Spleen (tissue), 7 donors: Measurements from ENCODE around the gene KSR2.

Source experiments
- CTCF ChIP-seq, 11 experiments: fragments of 200-600 bp in 7 of 11; fragments of 450-650 bp in 4 of 11; sonication (generic) in 4 of 11; IDR thresholded peaks in 8 of 11; conservative IDR thresholded peaks in 3 of 11; 1 replicate in 7 of 11; 2 replicates in 4 of 11; pipeline versions ENCODE4 v1.4.0 to v1.8.0; 2016 to 2021; ENCODE audit warnings: antibody characterized with exemption in 11 of 11, inconsistent platforms in 4 of 11, mild to moderate bottlenecking in 1 of 11
- POLR2AphosphoS5 ChIP-seq, 3 donors: sonication (generic); formaldehyde crosslinking; IDR thresholded peaks; one replicate each; pipeline ENCODE4 v1.5.1; 2017; ENCODE audit warnings: antibody characterized with exemption in 3 of 3
- donor health status: DM: no; HTN: no; CAD: no; lungs with moderate emphysema.
- donor health status: DM: no; HTN: no; CAD: no.
- donor health status: DM: no; HTN: no; CAD: no.

GRCh38 chr12:117501076-117501869, 467.5 kb downstream of the KSR2 start:
- TF ChIP-seq CTCF (IDR thresholded peaks at IDR 0.05 in 8 of 11, conservative IDR thresholded peaks at IDR 0.05 in 3 of 11) = no peak
- no peak for TF ChIP-seq POLR2AphosphoS5 (IDR thresholded peaks at IDR 0.05)
